GM21423 (cell line): ENCODE results near the gene LSS.
"Not testable (repeated sequence)": the region's sequence is repeated elsewhere in the genome, so short reads cannot be mapped to it uniquely, and the experiment has no call there.

Experiments used
- ATAC-seq: cut with Tn5 transposase; IDR thresholded peaks from one replicate; pipeline ENCODE4 v1.9.1; 2021; ENCODE audit warnings: mild to moderate bottlenecking, moderate library complexity; ENCODE audit not compliant: unreplicated experiment

The LSS gene

GRCh38 chr21:46141767-46142581 is 86.6 kb downstream of the LSS start:
- ATAC-seq, result no peak

- not testable (repeated sequence) for ATAC-seq
Observed at GRCh38 chr21:46140352-46141003, 88.1 kb downstream of the LSS start.

- no peak for ATAC-seq
Observed at GRCh38 chr21:46139686-46140085, 88.9 kb downstream of the LSS start.

- no peak for ATAC-seq
Observed at GRCh38 chr21:46138383-46138970, 90.1 kb downstream of the LSS start.
